ENCODE measurements around the gene RARA.
"Not testable (repeated sequence)": the region's sequence is repeated elsewhere in the genome, so short reads cannot be mapped to it uniquely, and the experiment has no call there.

- TF ChIP-seq ZBTB33 (IDR thresholded peaks at IDR 0.05; ENCODE audit: extremely low read depth, insufficient replicate concordance, low read length); CTCF (IDR thresholded peaks at IDR 0.05 in 2 of 3, conservative IDR thresholded peaks at IDR 0.05 in 1 of 3; ENCODE audit: borderline replicate concordance in 1 of 3, insufficient read depth in 1 of 3, low read depth in 2 of 3, low read length in 2 of 3); RAD21 (IDR thresholded peaks at IDR 0.05; ENCODE audit: low read depth); SRF (IDR thresholded peaks at IDR 0.05; ENCODE audit: low read depth); EZH2 (IDR thresholded peaks at IDR 0.05); MAX (IDR thresholded peaks at IDR 0.05): not testable (repeated sequence)
Observed at GRCh38 chr17:40372644-40373043, 63.7 kb downstream of the RARA start.

Measured in HCT116 (cell line).